Naive B cell (primary cell): ENCODE results near the gene PIGU. TPM values are rescaled to one million over a fixed set of nuclear protein-coding genes. Genes with fewer than 3 reads are reported as not detected.
A peak's percentile ranks its signal among the peaks of the same experiment; 100 is the strongest.
"Not testable (repeated sequence)": the region's sequence is repeated elsewhere in the genome, so short reads cannot be mapped to it uniquely, and the experiment has no call there.

Experiments
- ATAC-seq, 2 donors: fragments of 150-1000 bp; cut with Tn5 transposase; 2 replicates each; pipeline ENCODE4 v1.10.0; 2021; ENCODE audit warnings: low read depth in 2 of 2, mild to moderate bottlenecking in 2 of 2, moderate library complexity in 2 of 2
- DNase-seq: peaks from one replicate; pipeline ENCODE4 v3.0.0; 2022
- H3K27ac Mint-ChIP-seq, 6 donors: one replicate each; pipeline ENCODE4 v1.8.0; 2020 to 2022; ENCODE audit warnings: mild to moderate bottlenecking in 6 of 6, mixed read lengths in 6 of 6, moderate library complexity in 5 of 6, inconsistent platforms in 2 of 6
- H3K27me3 Mint-ChIP-seq, 3 donors: one replicate each; pipeline ENCODE4 v1.8.0; 2021 to 2022; ENCODE audit warnings: mixed read lengths in 3 of 3, mild to moderate bottlenecking in 1 of 3
- H3K36me3 Mint-ChIP-seq, 2 donors: one replicate each; pipeline ENCODE4 v1.8.0; 2020 to 2022; ENCODE audit warnings: mixed read lengths in 2 of 2, inconsistent platforms in 1 of 2, mild to moderate bottlenecking in 1 of 2
- H3K4me1 Mint-ChIP-seq, 3 donors: one replicate each; pipeline ENCODE4 v1.8.0; 2020 to 2022; ENCODE audit warnings: mixed read lengths in 3 of 3, inconsistent platforms in 1 of 3, mild to moderate bottlenecking in 1 of 3, moderate library complexity in 1 of 3
- H3K4me3 Mint-ChIP-seq, 8 donors: one replicate each; pipeline ENCODE4 v1.8.0; 2020 to 2022; ENCODE audit warnings: mild to moderate bottlenecking in 8 of 8, mixed read lengths in 8 of 8, moderate library complexity in 8 of 8, inconsistent platforms in 2 of 8
- H3K9me3 Mint-ChIP-seq, 7 donors: one replicate each; pipeline ENCODE4 v1.8.0; 2020 to 2022; ENCODE audit warnings: mixed read lengths in 7 of 7, mild to moderate bottlenecking in 5 of 7, inconsistent platforms in 2 of 7, moderate library complexity in 1 of 7
- polyA plus RNA-seq, 6 donors: library from polyadenylated mRNA; unstranded; fragments of 300-500 nt; fragmentation: Illumina TruSeq; gene quantifications; one replicate each; pipeline ENCODE4 v1.2.3, GENCODE V29; 2021; ENCODE audit warnings: low read depth in 6 of 6

Gene PIGU
- polyA plus RNA-seq, 6 donors from 2014 or later = 14.4 to 24.3 (median 22.5) TPM

- Mint-ChIP-seq H3K4me3 (no peak overlapping the region), H3K27ac (no peak overlapping the region), H3K9me3 (no peaks in the 10 kb centered on the region), H3K4me1 (no peaks in the 10 kb centered on the region), H3K36me3 (peaks cover 0 to 4% of the 10 kb centered on the region in 2 donors), H3K27me3 (no peaks in the 10 kb centered on the region)
- ATAC-seq (no peak), DNase-seq (no peak)
These were observed 7.8 kb downstream of the PIGU start for GRCh38 chr20:34669094-34669493.

GRCh38 chr20:34664751-34665150 lies 12.1 kb downstream of the PIGU start:
- H3K9me3 Mint-ChIP-seq, H3K36me3 Mint-ChIP-seq, ATAC-seq, DNase-seq, H3K27ac Mint-ChIP-seq, H3K4me3 Mint-ChIP-seq, H3K27me3 Mint-ChIP-seq, H3K4me1 Mint-ChIP-seq: not testable (repeated sequence)

GRCh38 chr20:34663213-34663943 lies 13.5 kb downstream of the PIGU start:
- DNase-seq (no peak), ATAC-seq (no peak)
- no peak overlapping the region for H3K27ac Mint-ChIP-seq
- no peaks in the 10 kb centered on the region for H3K27me3 Mint-ChIP-seq
- H3K4me3 Mint-ChIP-seq = no peak overlapping the region
- no peaks in the 10 kb centered on the region for H3K36me3 Mint-ChIP-seq
- H3K9me3 Mint-ChIP-seq = no peaks in the 10 kb centered on the region
- H3K4me1 Mint-ChIP-seq = peaks cover 0 to 3% (median 0%) of the 10 kb centered on the region in 3 donors

GRCh38 chr20:34661811-34662210 lies 15.1 kb downstream of the PIGU start:
- H3K36me3 Mint-ChIP-seq, H3K9me3 Mint-ChIP-seq, DNase-seq, ATAC-seq, H3K4me1 Mint-ChIP-seq, H3K27me3 Mint-ChIP-seq: not testable (repeated sequence)
- Mint-ChIP-seq H3K4me3 (peak overlapping the region in 1 of 8 donors; percentile 9), H3K27ac (peak overlapping the region in 1 of 6 donors; percentile 32)

GRCh38 chr20:34658654-34659053 lies 18.2 kb downstream of the PIGU start:
- DNase-seq, H3K4me3 Mint-ChIP-seq, ATAC-seq, H3K9me3 Mint-ChIP-seq, H3K4me1 Mint-ChIP-seq, H3K27me3 Mint-ChIP-seq, H3K27ac Mint-ChIP-seq, H3K36me3 Mint-ChIP-seq: not testable (repeated sequence)

DNA sequence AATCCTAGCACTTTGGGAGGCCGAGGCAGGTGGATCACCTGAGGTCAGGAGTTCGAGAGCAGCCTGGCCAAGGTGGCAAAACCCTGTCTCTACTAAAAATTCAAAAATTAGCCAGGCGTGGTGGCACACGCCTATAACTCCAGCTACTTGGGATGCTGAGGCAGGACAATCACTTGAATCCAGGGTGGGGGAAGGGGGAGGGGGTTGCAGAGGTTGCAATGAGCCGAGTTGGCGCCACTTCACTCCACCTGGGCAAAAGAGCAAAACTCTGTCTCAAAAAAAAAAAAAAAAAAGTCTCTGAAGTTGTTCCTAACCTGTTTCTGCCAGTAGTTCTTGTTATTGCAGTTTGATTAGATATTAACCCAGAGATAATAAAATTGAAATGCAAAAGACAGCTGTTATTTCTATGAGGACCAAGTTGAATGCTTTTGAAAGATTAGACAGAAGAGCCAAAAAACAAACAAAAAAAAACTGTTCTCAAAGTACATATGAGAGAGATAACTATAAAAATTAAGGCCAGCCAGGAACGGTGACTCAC lies 22.6 kb downstream of the PIGU start:
- Mint-ChIP-seq H3K27me3 (no peaks in the 10 kb centered on the region), H3K4me3 (no peak overlapping the region), H3K9me3 (no peaks in the 10 kb centered on the region), H3K4me1 (no peaks in the 10 kb centered on the region), H3K27ac (peak overlapping the region in 1 of 6 donors; percentile 60), H3K36me3 (peaks cover 8 to 12% of the 10 kb centered on the region in 2 donors)
- ATAC-seq (no peak), DNase-seq (no peak)

DNA sequence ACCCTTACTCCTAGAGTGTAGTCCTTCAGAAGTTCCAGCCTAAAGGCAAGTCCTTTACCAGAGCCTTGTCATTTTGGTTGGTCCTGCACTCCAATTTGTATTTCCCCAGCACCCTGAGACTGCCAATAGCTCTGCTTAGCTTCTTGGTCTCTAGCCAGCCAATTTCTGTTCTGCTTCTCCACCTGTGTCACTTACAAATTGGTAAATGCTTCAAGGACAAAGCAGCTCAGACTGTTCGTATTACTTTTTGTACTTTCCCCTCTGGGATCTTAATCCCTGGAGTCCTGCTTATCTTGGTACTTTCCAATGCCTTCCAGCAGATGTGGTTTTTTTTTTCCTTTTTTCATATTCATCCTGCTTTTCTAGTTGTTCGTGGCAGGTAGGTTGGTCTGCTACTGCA lies 25.7 kb downstream of the PIGU start:
- peaks cover 7 to 8% of the 10 kb centered on the region in 2 donors for H3K36me3 Mint-ChIP-seq
- H3K4me1 Mint-ChIP-seq = no peaks in the 10 kb centered on the region
- no peak for ATAC-seq
- DNase-seq = no peak
- no peaks in the 10 kb centered on the region for H3K9me3 Mint-ChIP-seq
- no peaks in the 10 kb centered on the region for H3K27me3 Mint-ChIP-seq
- H3K27ac Mint-ChIP-seq = peak overlapping the region in 2 of 6 donors; percentile 38 to 52
- H3K4me3 Mint-ChIP-seq = no peak overlapping the region

DNA sequence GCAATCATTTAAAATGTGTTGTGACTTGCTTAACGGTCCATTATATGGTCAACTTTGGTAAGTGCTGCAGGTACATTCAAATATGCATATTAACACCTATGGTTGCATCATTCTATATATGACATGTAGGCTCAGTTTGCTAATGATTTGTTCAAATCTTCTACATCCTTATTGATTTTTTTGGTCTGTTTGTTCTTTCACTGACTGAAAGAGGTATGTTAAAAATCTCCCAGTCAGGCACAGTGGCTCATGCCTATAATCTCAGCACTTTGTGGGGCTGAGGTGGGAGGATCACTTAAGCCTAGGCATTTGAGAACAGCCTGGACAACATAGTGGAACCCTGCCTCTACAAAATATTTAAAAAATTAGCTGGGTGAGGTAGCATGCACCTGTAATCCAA lies 29.2 kb downstream of the PIGU start:
- Mint-ChIP-seq H3K4me1 (no peaks in the 10 kb centered on the region), H3K4me3 (no peak overlapping the region), H3K27me3 (no peaks in the 10 kb centered on the region), H3K36me3 (peaks cover 0 to 15% of the 10 kb centered on the region in 2 donors), H3K9me3 (no peaks in the 10 kb centered on the region), H3K27ac (peak overlapping the region in 1 of 6 donors; percentile 7)
- DNase-seq (no peak), ATAC-seq (no peak)

- Mint-ChIP-seq H3K27ac (peak overlapping the region in 1 of 6 donors; percentile 38), H3K4me1 (no peaks in the 10 kb centered on the region), H3K4me3 (no peak overlapping the region), H3K27me3 (no peaks in the 10 kb centered on the region), H3K9me3 (no peaks in the 10 kb centered on the region), H3K36me3 (peaks cover 0 to 9% of the 10 kb centered on the region in 2 donors)
- DNase-seq (no peak), ATAC-seq (no peak)
These were observed 31.9 kb downstream of the PIGU start for GRCh38 chr20:34644951-34645350.

- Mint-ChIP-seq H3K4me3 (no peak overlapping the region), H3K27ac (no peak overlapping the region), H3K27me3 (no peaks in the 10 kb centered on the region), H3K9me3 (no peaks in the 10 kb centered on the region), H3K36me3 (peaks cover 0 to 9% of the 10 kb centered on the region in 2 donors), H3K4me1 (no peaks in the 10 kb centered on the region)
- DNase-seq = no peak
- no peak for ATAC-seq
These were observed 32.5 kb downstream of the PIGU start for GRCh38 chr20:34644345-34644744.

DNA sequence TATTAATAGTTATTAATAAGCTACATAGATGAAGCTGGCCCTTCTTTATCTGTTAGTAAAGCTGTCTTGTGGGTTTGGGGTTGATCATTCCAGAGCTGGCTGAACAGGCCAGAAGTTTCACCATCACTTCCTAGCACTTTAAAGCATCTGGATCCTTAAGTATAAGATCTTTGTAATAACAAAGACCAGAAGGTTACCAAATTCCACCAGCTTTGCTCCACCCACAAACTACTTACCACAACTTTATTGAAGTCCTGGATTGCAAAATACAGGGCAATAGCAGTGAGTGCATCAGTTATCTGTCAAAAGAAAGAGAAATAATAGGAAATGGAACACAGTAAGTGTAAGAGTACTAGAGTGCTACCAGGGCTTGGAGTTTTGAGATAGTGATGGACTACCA lies 33.0 kb downstream of the PIGU start:
- DNase-seq (no peak), ATAC-seq (no peak)
- Mint-ChIP-seq H3K36me3 (peaks cover 0 to 9% of the 10 kb centered on the region in 2 donors), H3K4me3 (no peak overlapping the region), H3K27ac (no peak overlapping the region), H3K27me3 (no peaks in the 10 kb centered on the region), H3K4me1 (no peaks in the 10 kb centered on the region), H3K9me3 (no peaks in the 10 kb centered on the region)

DNA sequence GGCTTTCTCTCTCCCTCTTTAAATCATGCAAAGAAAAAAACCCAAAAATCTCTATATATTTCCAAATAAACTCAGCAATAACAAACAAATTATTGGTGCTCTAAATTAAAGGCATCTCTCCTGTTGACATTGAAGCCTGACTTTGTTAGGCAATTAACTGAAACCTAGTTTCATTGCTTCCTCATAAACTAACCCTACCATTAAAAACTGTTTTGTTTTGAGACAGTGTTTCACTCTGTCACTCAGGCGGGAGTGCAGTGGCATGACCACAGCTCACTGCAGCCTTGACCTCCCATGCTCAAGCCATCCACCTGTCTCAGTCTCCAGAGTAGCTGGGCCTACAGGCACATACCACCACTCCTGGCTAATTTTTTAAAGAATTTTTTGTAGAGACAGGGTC lies 34.9 kb downstream of the PIGU start:
- Mint-ChIP-seq H3K4me3 (no peak overlapping the region), H3K27ac (peak overlapping the region in 2 of 6 donors; percentile 1 to 30), H3K36me3 (peaks cover 11 to 16% of the 10 kb centered on the region in 2 donors), H3K27me3 (no peaks in the 10 kb centered on the region), H3K9me3 (no peaks in the 10 kb centered on the region), H3K4me1 (no peaks in the 10 kb centered on the region)
- DNase-seq = no peak
- ATAC-seq = no peak

GRCh38 chr20:34639755-34640222 lies 37.1 kb downstream of the PIGU start:
- Mint-ChIP-seq H3K9me3 (no peaks in the 10 kb centered on the region), H3K4me3 (no peak overlapping the region), H3K27me3 (no peaks in the 10 kb centered on the region), H3K4me1 (no peaks in the 10 kb centered on the region), H3K36me3 (peaks cover 11 to 18% of the 10 kb centered on the region in 2 donors), H3K27ac (peak overlapping the region in 3 of 6 donors; percentile 29 to 72 (median 45))
- DNase-seq = no peak
- no peak for ATAC-seq

DNA sequence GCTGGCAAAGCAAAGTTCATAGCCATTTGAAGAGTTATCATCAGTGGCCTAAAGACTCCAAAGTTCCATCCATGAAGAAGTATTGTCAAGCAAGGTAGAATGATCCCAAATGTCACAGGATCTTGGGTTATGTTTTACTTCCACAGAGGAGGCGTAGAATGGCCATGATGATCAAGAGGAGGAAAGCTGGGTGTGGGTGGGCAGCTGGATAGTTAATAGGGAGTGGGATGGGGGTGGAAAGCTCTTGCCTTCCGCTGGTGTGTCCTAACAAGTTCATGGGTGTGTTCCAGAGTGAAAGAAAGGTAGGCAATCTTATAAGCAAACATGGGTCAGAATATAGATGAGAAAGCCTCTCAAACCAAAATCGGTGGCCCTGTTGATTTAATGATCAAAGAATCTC lies 38.4 kb downstream of the PIGU start:
- Mint-ChIP-seq H3K9me3 (no peaks in the 10 kb centered on the region), H3K27me3 (no peaks in the 10 kb centered on the region), H3K36me3 (peaks cover 13 to 21% of the 10 kb centered on the region in 2 donors), H3K4me3 (no peak overlapping the region), H3K27ac (peak overlapping the region in 1 of 6 donors; percentile 78), H3K4me1 (no peaks in the 10 kb centered on the region)
- ATAC-seq = no peak
- no peak for DNase-seq
